LNCaP clone FGC (cell line): ENCODE measurements around the gene WDTC1.

ENCODE experiments used
- DNase-seq: peaks from one replicate; pipeline ENCODE4 v3.0.0-alpha.2; 2011; ENCODE audit warnings: low read depth
- H3K4me3 ChIP-seq: 2 replicates; pipeline ENCODE4 v1.5.1; 2011; ENCODE audit warnings: mild to moderate bottlenecking, low read depth, low read length, control low read depth
- CTCF ChIP-seq: IDR thresholded peaks from 2 replicates; pipeline ENCODE4 v1.5.1; 2012; ENCODE audit warnings: mild to moderate bottlenecking; ENCODE audit not compliant: control insufficient read depth, insufficient read depth; ENCODE audit errors: extremely low read depth

The WDTC1 gene

GRCh38 chr1:27342391-27342777 lies 108.0 kb downstream of the WDTC1 start:
- peak overlapping the region; percentile 66 for H3K4me3 ChIP-seq

GRCh38 chr1:27342778-27343638 lies 108.6 kb downstream of the WDTC1 start:
- TF ChIP-seq CTCF, result no peak
- peak overlapping the region; percentile 66 for H3K4me3 ChIP-seq
- no peak for DNase-seq

More at GRCh38 chr1:27342391-27342777, 108.0 kb downstream of the WDTC1 start:
- DNase-seq, result no peak
- TF ChIP-seq CTCF, result no peak

- H3K4me3 ChIP-seq, result peak overlapping the region; percentile 66
- TF ChIP-seq CTCF, result no peak
- DNase-seq, result no peak
Observed at GRCh38 chr1:27343639-27344025, 109.2 kb downstream of the WDTC1 start.

- DNase-seq, result no peak
- TF ChIP-seq CTCF, result no peak
Observed at GRCh38 chr1:27345272-27345671, 110.8 kb downstream of the WDTC1 start.

GRCh38 chr1:27346357-27346756 lies 111.9 kb downstream of the WDTC1 start:
- no peak overlapping the region for H3K4me3 ChIP-seq
- no peak for TF ChIP-seq CTCF
- DNase-seq, result no peak

More at GRCh38 chr1:27345272-27345671, 110.8 kb downstream of the WDTC1 start:
- no peak overlapping the region for H3K4me3 ChIP-seq

- no peak for TF ChIP-seq CTCF
- H3K4me3 ChIP-seq, result no peak overlapping the region
- no peak for DNase-seq
Observed at GRCh38 chr1:27346991-27347624, 112.7 kb downstream of the WDTC1 start.
